ENCODE results near the gene CFB.
"Not testable (repeated sequence)": the region's sequence is repeated elsewhere in the genome, so short reads cannot be mapped to it uniquely, and the experiment has no call there.

CFB gene

GRCh38 chr6:31932137-31932536 is 13.8 kb upstream of the CFB start:
- not testable (repeated sequence) for H2BK5ac ChIP-seq (ENCODE audit: low read length); H2BK120ac ChIP-seq (ENCODE audit: low read depth, low read length); H3K18ac ChIP-seq (ENCODE audit: low read length); H4K8ac ChIP-seq (ENCODE audit: low read depth, low read length); DNase-seq (ENCODE audit: low spot score); H3K4me3 ChIP-seq (ENCODE audit: low read length in 2 of 2); H3K4me1 ChIP-seq (ENCODE audit: control insufficient read depth in 2 of 2, insufficient read depth in 1 of 2, low read depth in 1 of 2, low read length in 2 of 2); H2BK15ac ChIP-seq (ENCODE audit: low read length); H2AK5ac ChIP-seq (ENCODE audit: low read depth, low read length); H3K14ac ChIP-seq (ENCODE audit: low read length); H3K4ac ChIP-seq (ENCODE audit: low read length); H3K23ac ChIP-seq (ENCODE audit: low read depth, low read length, poor library complexity); H3K9ac ChIP-seq (ENCODE audit: low read depth, low read length, poor library complexity); H3K79me1 ChIP-seq (ENCODE audit: low read depth, low read length); H3K27me3 ChIP-seq (ENCODE audit: control insufficient read depth in 3 of 3, insufficient read depth in 3 of 3, low read depth in 1 of 3, low read length in 3 of 3); H3K4me2 ChIP-seq (ENCODE audit: insufficient read depth, low read length, poor library complexity, severe bottlenecking); H4K91ac ChIP-seq (ENCODE audit: low read depth, low read length, poor library complexity); H3K27ac ChIP-seq (replicated peaks; ENCODE audit: low read length); H3K9me3 ChIP-seq (replicated peaks in 1 of 2; ENCODE audit: control insufficient read depth in 2 of 2, insufficient read depth in 1 of 2, low read depth in 1 of 2, low read length in 2 of 2); H3K36me3 ChIP-seq (replicated peaks in 1 of 2; ENCODE audit: control insufficient read depth in 2 of 2, insufficient read depth in 2 of 2, low read length in 2 of 2); H2BK12ac ChIP-seq (ENCODE audit: low read length); H2AFZ ChIP-seq (ENCODE audit: low read length)
- WGBS, 2 donors (ENCODE audit: extremely low coverage in 2 of 2, insufficient read length in 2 of 2, insufficient replicate concordance in 1 of 2): no CpG with 5 or more reads among the region's 32 CpGs

GRCh38 chr6:31933537-31933936 is 12.4 kb upstream of the CFB start:
- H3K79me1 ChIP-seq (ENCODE audit: low read depth, low read length): no peaks in the 10 kb centered on the region
- no CpG with 5 or more reads among the region's 19 CpGs for WGBS, 2 donors (ENCODE audit: extremely low coverage in 2 of 2, insufficient read length in 2 of 2, insufficient replicate concordance in 1 of 2)
- H3K9me3 ChIP-seq (replicated peaks in 1 of 2; ENCODE audit: control insufficient read depth in 2 of 2, insufficient read depth in 1 of 2, low read depth in 1 of 2, low read length in 2 of 2): peaks cover 0 to 6% of the 10 kb centered on the region in 2 donors
- no peak for DNase-seq (ENCODE audit: low spot score)
- H3K27me3 ChIP-seq (ENCODE audit: control insufficient read depth in 3 of 3, insufficient read depth in 3 of 3, low read depth in 1 of 3, low read length in 3 of 3): peaks cover 0 to 7% (median 0%) of the 10 kb centered on the region in 3 experiments
- peak overlapping the region in 1 of 2 donors; percentile 29 for H3K4me3 ChIP-seq (ENCODE audit: low read length in 2 of 2)
- H3K4ac ChIP-seq (ENCODE audit: low read length): no peak overlapping the region
- no peak overlapping the region for H3K4me2 ChIP-seq (ENCODE audit: insufficient read depth, low read length, poor library complexity, severe bottlenecking)
- H3K36me3 ChIP-seq (replicated peaks in 1 of 2; ENCODE audit: control insufficient read depth in 2 of 2, insufficient read depth in 2 of 2, low read length in 2 of 2): no peaks in the 10 kb centered on the region
- H2BK120ac ChIP-seq (ENCODE audit: low read depth, low read length): no peak overlapping the region
- H2BK5ac ChIP-seq (ENCODE audit: low read length): no peak overlapping the region
- H4K91ac ChIP-seq (ENCODE audit: low read depth, low read length, poor library complexity): no peak overlapping the region
- no peak overlapping the region for H2BK12ac ChIP-seq (ENCODE audit: low read length)
- H3K18ac ChIP-seq (ENCODE audit: low read length): no peak overlapping the region
- H3K4me1 ChIP-seq (ENCODE audit: control insufficient read depth in 2 of 2, insufficient read depth in 1 of 2, low read depth in 1 of 2, low read length in 2 of 2): no peaks in the 10 kb centered on the region
- no peak overlapping the region for H2AFZ ChIP-seq (ENCODE audit: low read length)
- H3K23ac ChIP-seq (ENCODE audit: low read depth, low read length, poor library complexity): peak overlapping the region; percentile 65
- no peak overlapping the region for H3K14ac ChIP-seq (ENCODE audit: low read length)
- no peak overlapping the region for H3K27ac ChIP-seq (replicated peaks; ENCODE audit: low read length)
- H2BK15ac ChIP-seq (ENCODE audit: low read length): no peak overlapping the region
- no peak overlapping the region for H3K9ac ChIP-seq (ENCODE audit: low read depth, low read length, poor library complexity)
- H2AK5ac ChIP-seq (ENCODE audit: low read depth, low read length): no peak overlapping the region
- no peak overlapping the region for H4K8ac ChIP-seq (ENCODE audit: low read depth, low read length)

GRCh38 chr6:31935021-31935420 is 10.9 kb upstream of the CFB start:
- Histone ChIP-seq H3K36me3 (replicated peaks in 1 of 2; ENCODE audit: control insufficient read depth in 2 of 2, insufficient read depth in 2 of 2, low read length in 2 of 2) (no peaks in the 10 kb centered on the region), H4K8ac (ENCODE audit: low read depth, low read length) (no peak overlapping the region)

DNA sequence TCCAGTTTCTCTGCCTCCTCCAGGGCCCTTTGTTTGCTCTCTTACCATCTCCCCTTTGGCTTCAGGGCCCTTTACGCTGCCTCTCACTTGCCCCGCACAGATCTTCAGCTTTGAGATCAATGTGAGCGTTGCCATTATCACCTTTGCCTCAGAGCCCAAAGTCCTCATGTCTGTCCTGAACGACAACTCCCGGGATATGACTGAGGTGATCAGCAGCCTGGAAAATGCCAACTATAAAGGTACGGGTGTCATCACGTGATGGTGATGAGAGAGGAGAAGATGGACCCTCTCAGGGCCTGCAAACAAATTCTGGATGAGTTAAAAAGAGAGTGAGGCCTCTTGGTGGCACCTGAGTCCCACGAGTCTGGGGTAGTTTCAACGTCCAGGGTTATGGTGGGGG is 10.1 kb upstream of the CFB start:
- no peak overlapping the region for H3K4me3 ChIP-seq (ENCODE audit: low read length in 2 of 2)

More at GRCh38 chr6:31935021-31935420, 10.9 kb upstream of the CFB start:
- Histone ChIP-seq H4K91ac (ENCODE audit: low read depth, low read length, poor library complexity) (no peak overlapping the region), H3K27ac (replicated peaks; ENCODE audit: low read length) (no peak overlapping the region), H2BK12ac (ENCODE audit: low read length) (no peak overlapping the region), H2BK15ac (ENCODE audit: low read length) (no peak overlapping the region), H3K9me3 (replicated peaks in 1 of 2; ENCODE audit: control insufficient read depth in 2 of 2, insufficient read depth in 1 of 2, low read depth in 1 of 2, low read length in 2 of 2) (peaks cover 0 to 6% of the 10 kb centered on the region in 2 donors), H3K14ac (ENCODE audit: low read length) (no peak overlapping the region), H2BK5ac (ENCODE audit: low read length) (no peak overlapping the region), H3K4me3 (ENCODE audit: low read length in 2 of 2) (no peak overlapping the region), H3K27me3 (ENCODE audit: control insufficient read depth in 3 of 3, insufficient read depth in 3 of 3, low read depth in 1 of 3, low read length in 3 of 3) (peaks cover 0 to 7% (median 0%) of the 10 kb centered on the region in 3 experiments), H3K23ac (ENCODE audit: low read depth, low read length, poor library complexity) (no peak overlapping the region), H3K18ac (ENCODE audit: low read length) (no peak overlapping the region), H3K4me2 (ENCODE audit: insufficient read depth, low read length, poor library complexity, severe bottlenecking) (no peak overlapping the region), H2AFZ (ENCODE audit: low read length) (no peak overlapping the region), H2AK5ac (ENCODE audit: low read depth, low read length) (no peak overlapping the region), H2BK120ac (ENCODE audit: low read depth, low read length) (no peak overlapping the region), H3K4ac (ENCODE audit: low read length) (no peak overlapping the region), H3K79me1 (ENCODE audit: low read depth, low read length) (no peaks in the 10 kb centered on the region), H3K4me1 (ENCODE audit: control insufficient read depth in 2 of 2, insufficient read depth in 1 of 2, low read depth in 1 of 2, low read length in 2 of 2) (no peaks in the 10 kb centered on the region), H3K9ac (ENCODE audit: low read depth, low read length, poor library complexity) (no peak overlapping the region)
- no peak for DNase-seq (ENCODE audit: low spot score)
- no CpG with 5 or more reads among the region's 3 CpGs for WGBS, 2 donors (ENCODE audit: extremely low coverage in 2 of 2, insufficient read length in 2 of 2, insufficient replicate concordance in 1 of 2)

More for the DNA sequence above, 10.1 kb upstream of the CFB start:
- Histone ChIP-seq H3K23ac (ENCODE audit: low read depth, low read length, poor library complexity) (peak overlapping the region; percentile 3), H3K4me1 (ENCODE audit: control insufficient read depth in 2 of 2, insufficient read depth in 1 of 2, low read depth in 1 of 2, low read length in 2 of 2) (peaks cover 0 to 3% of the 10 kb centered on the region in 2 donors), H3K4me2 (ENCODE audit: insufficient read depth, low read length, poor library complexity, severe bottlenecking) (no peak overlapping the region), H4K91ac (ENCODE audit: low read depth, low read length, poor library complexity) (no peak overlapping the region), H3K27ac (replicated peaks; ENCODE audit: low read length) (no peak overlapping the region), H2AK5ac (ENCODE audit: low read depth, low read length) (no peak overlapping the region), H4K8ac (ENCODE audit: low read depth, low read length) (peak overlapping the region; percentile 43), H3K9me3 (replicated peaks in 1 of 2; ENCODE audit: control insufficient read depth in 2 of 2, insufficient read depth in 1 of 2, low read depth in 1 of 2, low read length in 2 of 2) (peaks cover 0 to 4% of the 10 kb centered on the region in 2 donors), H3K9ac (ENCODE audit: low read depth, low read length, poor library complexity) (no peak overlapping the region), H2AFZ (ENCODE audit: low read length) (no peak overlapping the region), H3K79me1 (ENCODE audit: low read depth, low read length) (no peaks in the 10 kb centered on the region), H3K14ac (ENCODE audit: low read length) (no peak overlapping the region), H2BK15ac (ENCODE audit: low read length) (no peak overlapping the region), H3K4ac (ENCODE audit: low read length) (no peak overlapping the region), H3K27me3 (ENCODE audit: control insufficient read depth in 3 of 3, insufficient read depth in 3 of 3, low read depth in 1 of 3, low read length in 3 of 3) (peaks cover 0 to 10% (median 0%) of the 10 kb centered on the region in 3 experiments), H3K18ac (ENCODE audit: low read length) (no peak overlapping the region), H2BK5ac (ENCODE audit: low read length) (peak overlapping the region; percentile 39), H2BK120ac (ENCODE audit: low read depth, low read length) (no peak overlapping the region), H3K36me3 (replicated peaks in 1 of 2; ENCODE audit: control insufficient read depth in 2 of 2, insufficient read depth in 2 of 2, low read length in 2 of 2) (no peaks in the 10 kb centered on the region), H2BK12ac (ENCODE audit: low read length) (no peak overlapping the region)
- DNase-seq (ENCODE audit: low spot score): no peak
- WGBS, 2 donors (ENCODE audit: extremely low coverage in 2 of 2, insufficient read length in 2 of 2, insufficient replicate concordance in 1 of 2): no CpG with 5 or more reads among the region's 9 CpGs
